ENCODE results near the gene SCAPER.

Gene SCAPER

GRCh38 chr15:76546805-76547204, 358.3 kb downstream of the SCAPER start:
- H3K4me1 ChIP-seq, result no peaks in the 10 kb centered on the region
- H3K27me3 ChIP-seq, result no peaks in the 10 kb centered on the region
- DNase-seq, result no peak
- no peak for TF ChIP-seq CTCF (IDR thresholded peaks at IDR 0.05; ENCODE audit: low read depth, low read length)
- no peaks in the 10 kb centered on the region for H3K9me3 ChIP-seq
- H3K36me3 ChIP-seq, result no peaks in the 10 kb centered on the region
- H3K4me3 ChIP-seq (ENCODE audit: low read depth, low read length), result no peak overlapping the region

DNA sequence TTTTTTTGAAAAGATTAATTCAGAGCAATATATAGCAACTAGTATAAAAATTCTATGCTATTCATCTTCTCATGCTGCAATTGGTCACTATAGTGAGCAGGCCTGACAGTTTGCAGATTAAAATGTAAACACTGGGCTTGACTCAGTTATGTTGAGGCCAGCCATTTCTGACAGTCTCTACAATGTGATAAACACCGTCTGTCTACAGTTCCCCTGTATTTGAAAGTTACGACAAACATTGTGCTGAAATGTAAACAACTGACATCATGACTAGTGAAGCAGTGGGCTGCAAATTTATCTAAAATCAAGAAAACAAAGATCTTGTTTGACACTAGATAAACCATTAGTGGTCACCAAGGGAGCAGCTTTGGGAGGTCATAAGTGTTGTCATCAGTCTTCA, 371.1 kb downstream of the SCAPER start:
- DNase-seq, result no peak
- Histone ChIP-seq H3K36me3 (no peaks in the 10 kb centered on the region), H3K27me3 (no peaks in the 10 kb centered on the region), H3K4me3 (ENCODE audit: low read depth, low read length) (no peak overlapping the region), H3K4me1 (no peaks in the 10 kb centered on the region), H3K9me3 (no peaks in the 10 kb centered on the region)
- TF ChIP-seq CTCF (IDR thresholded peaks at IDR 0.05; ENCODE audit: low read depth, low read length), result no peak

GRCh38 chr15:76533060-76533820, 371.9 kb downstream of the SCAPER start:
- no peaks in the 10 kb centered on the region for H3K9me3 ChIP-seq
- DNase-seq, result no peak
- no peak for TF ChIP-seq CTCF (IDR thresholded peaks at IDR 0.05; ENCODE audit: low read depth, low read length)
- H3K36me3 ChIP-seq, result no peaks in the 10 kb centered on the region
- no peaks in the 10 kb centered on the region for H3K4me1 ChIP-seq
- no peak overlapping the region for H3K4me3 ChIP-seq (ENCODE audit: low read depth, low read length)
- no peaks in the 10 kb centered on the region for H3K27me3 ChIP-seq

DNA sequence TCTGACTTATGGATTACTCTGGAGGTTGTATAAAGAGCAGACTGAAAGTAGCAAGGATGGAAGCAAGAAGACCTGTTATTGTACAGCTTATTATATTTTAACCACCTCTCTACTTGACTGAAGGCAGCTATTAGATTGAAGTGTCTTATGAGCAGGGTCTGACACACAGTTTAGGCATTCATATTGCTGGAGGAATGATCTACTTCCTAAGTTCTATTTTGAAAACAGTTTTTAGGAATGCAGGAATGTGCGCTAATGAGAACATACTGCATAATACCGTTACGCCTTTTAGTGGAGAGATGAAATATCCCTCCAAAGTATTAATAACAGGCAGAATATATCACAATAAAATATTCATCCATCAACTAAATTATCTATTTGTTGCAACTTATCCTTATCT, 375.2 kb downstream of the SCAPER start:
- H3K4me3 ChIP-seq (ENCODE audit: low read depth, low read length), result no peak overlapping the region
- H3K9me3 ChIP-seq, result no peaks in the 10 kb centered on the region
- no peaks in the 10 kb centered on the region for H3K4me1 ChIP-seq
- no peak for TF ChIP-seq CTCF (IDR thresholded peaks at IDR 0.05; ENCODE audit: low read depth, low read length)
- no peak for DNase-seq
- H3K36me3 ChIP-seq, result no peaks in the 10 kb centered on the region
- no peaks in the 10 kb centered on the region for H3K27me3 ChIP-seq

- Histone ChIP-seq H3K9me3 (no peaks in the 10 kb centered on the region), H3K36me3 (no peaks in the 10 kb centered on the region), H3K4me3 (ENCODE audit: low read depth, low read length) (no peak overlapping the region), H3K4me1 (no peaks in the 10 kb centered on the region), H3K27me3 (no peaks in the 10 kb centered on the region)
- no peak for TF ChIP-seq CTCF (IDR thresholded peaks at IDR 0.05; ENCODE audit: low read depth, low read length)
- DNase-seq, result no peak
Observed at GRCh38 chr15:76526111-76526510, 379.0 kb downstream of the SCAPER start.

DNA sequence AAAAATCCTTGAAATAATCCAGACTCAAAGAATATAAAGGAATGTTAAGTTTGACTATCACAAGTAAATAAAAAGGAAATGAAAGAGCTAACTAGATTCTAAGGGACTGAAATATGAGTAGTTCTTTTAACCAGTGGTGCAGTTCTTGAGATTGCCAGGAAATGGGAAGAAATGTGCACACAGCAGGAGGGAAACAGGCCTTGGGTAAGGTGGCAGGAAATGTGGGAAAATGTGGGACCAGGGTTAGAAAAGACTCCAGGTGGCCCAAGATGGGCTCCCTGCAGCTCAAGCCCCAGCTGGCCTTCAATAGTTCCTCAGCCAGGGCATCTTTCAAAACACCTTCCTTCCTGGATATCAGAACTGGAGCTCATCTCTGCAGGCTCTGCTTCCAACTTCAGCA, 387.2 kb downstream of the SCAPER start:
- Histone ChIP-seq H3K4me1 (no peaks in the 10 kb centered on the region), H3K9me3 (no peaks in the 10 kb centered on the region), H3K4me3 (ENCODE audit: low read depth, low read length) (no peak overlapping the region), H3K36me3 (no peaks in the 10 kb centered on the region), H3K27me3 (no peaks in the 10 kb centered on the region)
- no peak for TF ChIP-seq CTCF (IDR thresholded peaks at IDR 0.05; ENCODE audit: low read depth, low read length)
- DNase-seq, result no peak

All from BE2C (cell line).